CD4-positive, CD25-positive, alpha-beta regulatory T cell (primary cell): Measurements from ENCODE around the gene WASHC2C. TPM values are rescaled to one million over a fixed set of nuclear protein-coding genes. Genes with fewer than 3 reads are reported as not detected.
"Not testable (repeated sequence)": the region's sequence is repeated elsewhere in the genome, so short reads cannot be mapped to it uniquely, and the experiment has no call there.

ENCODE experiments used
- ATAC-seq, 2 donors: fragments of 150-1000 bp; cut with Tn5 transposase; one replicate each; pipeline ENCODE4 v1.10.0; 2021; ENCODE audit warnings: low read depth in 2 of 2, moderate number of reproducible peaks in 2 of 2, moderate library complexity in 1 of 2
- DNase-seq, 3 donors: peaks; one replicate each; pipeline versions ENCODE4 v3.0.0 to v3.0.0-alpha.2; 2012 to 2022; ENCODE audit warnings: mixed read lengths in 1 of 3
- H3K27ac ChIP-seq: one replicate; pipeline ENCODE4 v1.7.0; 2013; ENCODE audit warnings: mild to moderate bottlenecking, low read length; ENCODE audit not compliant: insufficient read depth, poor library complexity, severe bottlenecking
- H3K27me3 ChIP-seq: one replicate; pipeline ENCODE4 v1.7.0; 2013; ENCODE audit warnings: low read length; ENCODE audit not compliant: control insufficient read depth, insufficient read depth
- H3K36me3 ChIP-seq: one replicate; pipeline ENCODE4 v1.7.0; 2013; ENCODE audit warnings: mild to moderate bottlenecking, low read length, moderate library complexity; ENCODE audit not compliant: control insufficient read depth, insufficient read depth
- H3K4me1 ChIP-seq: 2 replicates; pipeline ENCODE4 v1.7.0; 2013; ENCODE audit warnings: mild to moderate bottlenecking, low read length; ENCODE audit not compliant: insufficient read depth, control insufficient read depth, poor library complexity, severe bottlenecking
- H3K4me3 ChIP-seq: one replicate; pipeline ENCODE4 v1.7.0; 2013; ENCODE audit warnings: low read depth, mild to moderate bottlenecking, low read length, moderate library complexity
- H3K9me3 ChIP-seq, 2 experiments: 1 replicate in 1 of 2; 2 replicates in 1 of 2; pipeline ENCODE4 v1.7.0; 2013; ENCODE audit warnings: low read length in 2 of 2, mild to moderate bottlenecking in 1 of 2, moderate library complexity in 1 of 2; ENCODE audit not compliant: control insufficient read depth in 2 of 2
- H3K27ac Mint-ChIP-seq, 3 donors: one replicate each; pipeline ENCODE4 v1.8.0; 2020 to 2022; ENCODE audit warnings: mild to moderate bottlenecking in 3 of 3, mixed read lengths in 3 of 3, moderate library complexity in 2 of 3
- H3K27me3 Mint-ChIP-seq: one replicate; pipeline ENCODE4 v1.8.0; 2022; ENCODE audit warnings: mild to moderate bottlenecking, mixed read lengths
- H3K36me3 Mint-ChIP-seq: one replicate; pipeline ENCODE4 v1.8.0; 2020; ENCODE audit warnings: mixed read lengths
- H3K4me1 Mint-ChIP-seq, 4 donors: one replicate each; pipeline ENCODE4 v1.8.0; 2020 to 2022; ENCODE audit warnings: mixed read lengths in 4 of 4, mild to moderate bottlenecking in 1 of 4
- H3K4me3 Mint-ChIP-seq, 4 donors: one replicate each; pipeline ENCODE4 v1.8.0; 2020 to 2022; ENCODE audit warnings: mild to moderate bottlenecking in 4 of 4, mixed read lengths in 4 of 4, moderate library complexity in 3 of 4
- H3K9me3 Mint-ChIP-seq, 7 donors: one replicate each; pipeline ENCODE4 v1.8.0; 2020 to 2022; ENCODE audit warnings: mixed read lengths in 7 of 7, mild to moderate bottlenecking in 3 of 7, moderate library complexity in 2 of 7
- polyA plus RNA-seq, 4 donors: library from polyadenylated mRNA; unstranded; fragments of 300-500 nt; fragmentation: Illumina TruSeq; gene quantifications; one replicate each; pipeline ENCODE4 v1.2.3, GENCODE V29; 2021
- total RNA-seq: library from RNA; stranded (reverse); gene quantifications from one replicate; pipeline ENCODE4 v1.2.3, GENCODE V29; 2022

WASHC2C gene
- total and polyA plus RNA-seq, 5 donors from 2014 or later, result 9.4 to 68.1 (median 12.9) TPM

DNA sequence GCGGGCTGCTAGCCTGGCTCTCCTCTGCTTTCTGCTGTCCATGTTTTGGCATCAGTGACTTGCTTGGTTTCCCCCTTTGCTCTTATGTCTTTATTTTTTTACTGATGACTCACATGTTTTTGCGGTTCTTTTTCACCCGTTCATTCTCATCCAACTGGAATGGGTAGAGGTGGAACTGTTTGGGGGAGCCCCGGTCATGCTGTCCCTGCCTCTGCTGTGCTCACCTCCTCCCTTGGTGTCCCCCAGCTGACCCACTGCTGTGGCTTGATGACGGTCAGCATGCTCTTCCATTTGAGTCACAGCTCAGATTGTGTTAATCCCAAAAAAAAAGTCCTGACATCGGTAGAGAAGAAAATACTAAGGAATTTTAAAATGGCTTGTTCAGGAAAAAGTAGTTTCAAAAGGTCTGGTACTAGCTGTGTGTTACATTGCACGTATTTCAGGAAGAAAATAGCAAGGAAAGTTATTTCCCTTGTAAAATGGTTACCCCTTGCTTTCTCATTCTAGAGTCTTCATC is 27.0 kb downstream of the WASHC2C start:
- not testable (repeated sequence) for H3K9me3 ChIP-seq, ATAC-seq, H3K4me3 ChIP-seq, H3K4me1 ChIP-seq, H3K4me1 Mint-ChIP-seq, H3K4me3 Mint-ChIP-seq, H3K27me3 ChIP-seq, H3K9me3 Mint-ChIP-seq, H3K27ac ChIP-seq, DNase-seq, H3K27ac Mint-ChIP-seq, H3K27me3 Mint-ChIP-seq
- H3K36me3 Mint-ChIP-seq, result peaks cover 12% of the 10 kb centered on the region
- peaks cover 14% of the 10 kb centered on the region for H3K36me3 ChIP-seq

DNA sequence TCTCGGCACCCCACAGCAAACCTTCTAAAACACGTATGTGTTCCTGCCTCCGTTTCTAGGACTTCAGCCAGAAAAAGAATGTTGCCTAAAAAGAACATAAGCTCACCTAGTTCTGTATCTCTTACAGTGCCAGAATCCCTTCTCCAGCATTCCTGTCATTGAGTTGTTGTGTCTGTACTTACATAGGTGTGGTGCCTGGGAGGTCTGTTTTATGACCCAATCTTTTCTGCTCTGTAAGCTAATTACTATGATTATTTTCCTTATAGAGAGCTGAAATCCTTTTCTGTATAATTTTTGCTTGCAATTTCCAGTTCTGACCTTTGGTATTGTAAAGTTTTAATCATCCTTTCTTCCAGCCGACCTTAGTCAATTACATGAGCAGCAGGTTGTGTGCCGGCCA is 28.0 kb downstream of the WASHC2C start:
- ATAC-seq, H3K9me3 ChIP-seq, H3K27ac Mint-ChIP-seq, H3K27me3 ChIP-seq, H3K4me1 Mint-ChIP-seq, H3K27me3 Mint-ChIP-seq, H3K27ac ChIP-seq, DNase-seq, H3K4me3 ChIP-seq, H3K4me3 Mint-ChIP-seq, H3K9me3 Mint-ChIP-seq, H3K4me1 ChIP-seq: not testable (repeated sequence)
- H3K36me3 Mint-ChIP-seq, result peaks cover 12% of the 10 kb centered on the region
- H3K36me3 ChIP-seq, result peaks cover 14% of the 10 kb centered on the region

DNA sequence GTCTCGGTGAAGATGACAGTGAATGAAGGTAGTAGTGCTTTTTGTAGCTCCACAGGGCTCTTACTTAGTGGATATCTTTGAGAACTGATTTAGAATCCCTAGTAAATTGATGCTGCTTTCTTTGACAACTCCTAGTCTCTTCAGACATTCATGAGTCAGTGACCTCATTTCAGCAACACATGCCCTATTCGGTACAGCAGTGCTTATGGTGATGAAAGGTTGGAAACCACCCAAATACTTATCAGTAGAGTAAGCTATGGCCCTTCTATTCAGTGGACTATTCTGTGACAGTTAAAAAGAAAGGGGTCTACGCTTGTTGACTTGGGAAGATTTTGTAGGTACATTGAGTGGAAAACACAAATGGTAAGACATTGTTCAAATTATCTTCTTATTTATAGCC is 29.0 kb downstream of the WASHC2C start:
- not testable (repeated sequence) for DNase-seq, H3K9me3 ChIP-seq, H3K4me3 ChIP-seq, H3K4me1 ChIP-seq, H3K27ac ChIP-seq, H3K4me3 Mint-ChIP-seq, H3K4me1 Mint-ChIP-seq, H3K27me3 ChIP-seq, H3K27me3 Mint-ChIP-seq, ATAC-seq, H3K27ac Mint-ChIP-seq, H3K9me3 Mint-ChIP-seq
- peaks cover 12% of the 10 kb centered on the region for H3K36me3 Mint-ChIP-seq
- peaks cover 14% of the 10 kb centered on the region for H3K36me3 ChIP-seq

DNA sequence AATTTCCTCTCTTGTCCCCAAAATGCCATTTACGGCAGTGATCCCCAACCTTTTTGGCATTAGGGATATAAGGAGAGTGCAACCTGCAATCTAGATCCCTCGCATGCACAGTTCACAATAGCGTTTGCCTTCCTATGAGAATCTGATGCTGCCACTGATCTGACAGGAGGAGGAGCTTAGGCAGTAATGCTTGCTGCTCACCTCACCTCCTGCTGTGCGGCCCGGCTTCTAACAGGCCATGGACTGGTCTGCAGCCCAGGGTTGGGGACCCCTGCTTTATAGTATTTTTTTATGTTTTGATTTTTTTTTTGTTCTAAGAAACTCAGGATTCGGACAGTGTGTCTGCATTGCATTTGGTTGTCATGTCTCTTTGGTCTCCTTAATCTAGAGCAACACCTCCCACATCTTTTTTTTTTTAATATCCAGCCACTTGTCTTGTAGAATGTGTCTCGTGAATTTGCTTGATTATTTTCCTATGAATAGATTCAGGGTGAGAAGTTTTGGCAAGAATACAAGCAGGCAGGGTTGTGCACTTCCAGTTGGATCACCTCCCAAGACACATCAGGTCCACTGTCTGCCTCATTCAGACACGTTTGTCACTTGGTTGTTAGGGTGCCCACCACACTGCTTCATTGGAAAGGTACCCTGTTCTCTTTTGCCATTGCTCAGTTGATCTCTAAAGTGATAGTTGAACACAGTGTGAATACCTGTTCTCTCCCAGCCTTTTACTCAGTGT is 30.8 kb downstream of the WASHC2C start:
- ATAC-seq, H3K9me3 ChIP-seq, H3K27me3 ChIP-seq, H3K36me3 Mint-ChIP-seq, H3K27me3 Mint-ChIP-seq, H3K4me1 Mint-ChIP-seq, H3K27ac Mint-ChIP-seq, H3K4me3 Mint-ChIP-seq, H3K27ac ChIP-seq, DNase-seq, H3K4me1 ChIP-seq, H3K9me3 Mint-ChIP-seq, H3K4me3 ChIP-seq: not testable (repeated sequence)
- H3K36me3 ChIP-seq, result peaks cover 12% of the 10 kb centered on the region

DNA sequence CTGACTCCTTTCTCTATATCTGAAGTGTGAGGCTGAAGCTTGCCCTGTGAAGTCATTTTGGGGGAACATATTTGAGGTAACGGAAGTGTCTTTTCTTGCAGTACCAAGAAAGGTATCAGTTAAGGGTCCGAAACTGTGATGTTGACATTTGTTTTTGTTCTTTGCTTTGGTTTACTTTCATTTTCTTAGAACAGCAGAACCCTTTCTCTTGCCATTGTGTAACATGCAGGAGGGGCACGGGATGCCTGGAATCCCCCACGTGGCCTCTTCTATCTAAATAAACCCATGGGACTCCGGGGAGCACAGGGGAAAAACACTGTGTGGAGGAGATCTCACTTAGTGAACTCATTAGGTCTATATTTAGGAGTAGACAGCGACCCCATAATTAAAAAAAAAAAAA is 34.6 kb downstream of the WASHC2C start:
- H3K4me1 Mint-ChIP-seq, ATAC-seq, H3K27ac ChIP-seq: not testable (repeated sequence)

DNA sequence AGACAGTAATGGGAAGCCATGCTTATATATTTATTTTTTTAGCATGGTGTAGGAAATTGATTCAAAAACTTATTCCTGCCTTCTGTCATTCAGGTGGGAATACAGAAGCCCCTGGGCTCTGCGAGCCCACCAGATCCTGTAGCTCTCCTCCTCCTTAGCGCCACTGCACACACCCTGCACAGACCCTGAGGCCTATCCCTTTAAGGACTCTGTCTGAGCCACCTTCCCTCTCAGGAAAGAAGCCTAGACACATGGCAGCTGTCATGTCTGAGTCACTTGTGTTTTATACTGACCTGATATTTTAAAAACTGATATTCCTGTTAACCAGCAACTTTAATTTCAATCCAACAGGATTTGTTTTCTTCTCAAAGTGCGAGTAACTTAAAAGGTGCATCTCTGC is 36.0 kb downstream of the WASHC2C start:
- not testable (repeated sequence) for DNase-seq, H3K9me3 Mint-ChIP-seq, H3K36me3 ChIP-seq, H3K4me1 ChIP-seq, H3K36me3 Mint-ChIP-seq, H3K27ac ChIP-seq, H3K4me3 Mint-ChIP-seq, H3K27me3 Mint-ChIP-seq, H3K27me3 ChIP-seq, H3K4me3 ChIP-seq, H3K4me1 Mint-ChIP-seq, ATAC-seq, H3K9me3 ChIP-seq, H3K27ac Mint-ChIP-seq

More for the DNA sequence above, 34.6 kb downstream of the WASHC2C start:
- H3K27me3 ChIP-seq, H3K27ac Mint-ChIP-seq, H3K4me1 ChIP-seq, H3K27me3 Mint-ChIP-seq, H3K36me3 ChIP-seq, H3K9me3 Mint-ChIP-seq, H3K4me3 ChIP-seq, H3K4me3 Mint-ChIP-seq, H3K9me3 ChIP-seq, H3K36me3 Mint-ChIP-seq, DNase-seq: not testable (repeated sequence)

DNA sequence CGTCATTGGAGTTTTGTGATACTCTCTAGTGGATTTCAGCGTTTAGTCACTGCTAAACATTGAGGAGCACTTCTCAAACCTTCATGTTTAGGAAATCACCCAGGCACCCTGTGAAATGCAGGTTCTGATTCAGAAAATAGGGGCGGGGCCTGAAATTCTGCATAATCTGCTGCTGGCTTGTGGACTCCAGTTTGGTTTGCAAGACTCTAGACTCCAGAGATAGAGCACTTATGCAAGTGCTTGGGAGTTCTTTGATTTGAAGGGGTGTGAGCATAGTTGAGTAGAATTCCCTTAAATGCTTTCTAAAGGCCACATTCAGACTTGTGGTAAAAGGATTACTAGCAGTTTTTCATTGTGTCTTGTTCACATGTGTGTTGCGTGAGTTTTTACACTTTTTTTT is 41.3 kb downstream of the WASHC2C start:
- H3K4me1 ChIP-seq, H3K27ac Mint-ChIP-seq, H3K36me3 ChIP-seq, H3K27me3 ChIP-seq, ATAC-seq, H3K9me3 ChIP-seq, H3K4me3 Mint-ChIP-seq, DNase-seq, H3K4me3 ChIP-seq, H3K27ac ChIP-seq, H3K4me1 Mint-ChIP-seq, H3K9me3 Mint-ChIP-seq, H3K27me3 Mint-ChIP-seq: not testable (repeated sequence)
- H3K36me3 Mint-ChIP-seq, result peaks cover 12% of the 10 kb centered on the region

DNA sequence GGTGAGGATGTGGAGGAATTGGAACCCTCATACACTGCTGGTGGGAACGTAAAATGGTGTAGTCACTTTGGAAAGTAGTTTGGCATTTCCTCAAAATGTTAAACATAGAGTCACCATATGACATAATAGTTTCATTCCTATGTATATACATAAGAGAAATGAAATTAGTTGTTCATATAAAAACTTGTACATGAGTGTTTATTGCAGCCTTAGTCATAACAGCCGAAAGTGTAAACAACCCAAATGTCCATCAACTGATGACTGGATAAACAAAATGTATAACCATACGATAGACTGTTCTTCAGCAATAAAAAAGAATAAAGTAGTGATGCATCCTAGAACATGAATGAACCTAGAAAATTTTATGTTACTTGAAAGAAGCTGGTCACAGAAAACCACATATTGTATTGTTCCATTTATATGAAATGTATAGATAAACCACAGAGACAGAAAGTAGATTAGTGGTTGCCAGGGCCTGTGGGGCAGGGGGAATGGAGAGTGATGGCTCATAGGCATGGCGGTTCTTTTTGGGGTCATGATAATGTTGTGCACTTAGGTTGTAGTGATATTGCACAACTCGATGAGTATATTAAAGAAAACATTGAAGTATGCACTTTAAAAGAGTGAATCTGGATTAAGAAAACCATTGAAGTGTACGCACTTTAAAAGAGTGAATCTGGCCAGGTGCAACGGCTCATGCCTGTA is 44.8 kb downstream of the WASHC2C start:
- H3K4me3 Mint-ChIP-seq, H3K36me3 ChIP-seq, ATAC-seq, H3K9me3 ChIP-seq, H3K4me3 ChIP-seq, H3K27ac ChIP-seq, H3K9me3 Mint-ChIP-seq, DNase-seq, H3K27me3 Mint-ChIP-seq, H3K27me3 ChIP-seq, H3K4me1 ChIP-seq, H3K27ac Mint-ChIP-seq, H3K4me1 Mint-ChIP-seq: not testable (repeated sequence)
- H3K36me3 Mint-ChIP-seq, result peaks cover 12% of the 10 kb centered on the region
